ENCODE measurements around the gene SYT7.
"Not testable (repeated sequence)": the region's sequence is repeated elsewhere in the genome, so short reads cannot be mapped to it uniquely, and the experiment has no call there.

The SYT7 gene

GRCh38 chr11:61581030-61581928, at the start of gene SYT7:
TSS of gene SYT7 (minus strand) at chr11:61581076. CDS start at chr11:61580820, 256 bp downstream.
- DNase-seq: peak; percentile 76 to 89

GRCh38 chr11:61630089-61630488, 49.2 kb upstream of the SYT7 start:
- DNase-seq: no peak

- no peak for DNase-seq
These were observed 48.4 kb upstream of the SYT7 start for GRCh38 chr11:61629082-61629833.

- DNase-seq: no peak
These were observed 47.7 kb upstream of the SYT7 start for GRCh38 chr11:61628662-61628970.

GRCh38 chr11:61627850-61628661, 47.2 kb upstream of the SYT7 start:
- DNase-seq: peak in 1 of 2 donors; percentile 10

- no peak for DNase-seq
These were observed 45.9 kb upstream of the SYT7 start for GRCh38 chr11:61626580-61627380.

GRCh38 chr11:61625525-61625924, 44.6 kb upstream of the SYT7 start:
- no peak for DNase-seq

GRCh38 chr11:61621917-61622585, 41.2 kb upstream of the SYT7 start:
- no peak for DNase-seq

GRCh38 chr11:61619471-61620226, 38.8 kb upstream of the SYT7 start:
- no peak for DNase-seq

GRCh38 chr11:61618978-61619377, 38.1 kb upstream of the SYT7 start:
- DNase-seq: no peak

- DNase-seq: no peak
These were observed 36.6 kb upstream of the SYT7 start for GRCh38 chr11:61617515-61617914.

- no peak for DNase-seq
These were observed 35.6 kb upstream of the SYT7 start for GRCh38 chr11:61616434-61616833.

GRCh38 chr11:61614782-61615181, 33.9 kb upstream of the SYT7 start:
- not testable (repeated sequence) for DNase-seq

GRCh38 chr11:61613870-61614269, 33.0 kb upstream of the SYT7 start:
- DNase-seq: no peak

GRCh38 chr11:61613051-61613450, 32.2 kb upstream of the SYT7 start:
- no peak for DNase-seq

GRCh38 chr11:61611309-61611708, 30.4 kb upstream of the SYT7 start:
- no peak for DNase-seq

- DNase-seq: no peak
These were observed 30.0 kb upstream of the SYT7 start for GRCh38 chr11:61610905-61611304.

- DNase-seq: no peak
These were observed 29.1 kb upstream of the SYT7 start for GRCh38 chr11:61609980-61610366.

- no peak for DNase-seq
These were observed 28.4 kb upstream of the SYT7 start for GRCh38 chr11:61609000-61609979.

Data from hippocampal formation (tissue), 2 donors.